ENCODE measurements around the gene GPR137. TPM values are rescaled to one million over a fixed set of nuclear protein-coding genes. Genes with fewer than 3 reads are reported as not detected.

GPR137 gene
- total and polyA plus RNA-seq, 9 of the 15 experiments (the other 6 are each of a cell fraction or from before 2014, with no cell fraction given) = 0.32 to 26.7 (median 10.7) TPM

- TF ChIP-seq CUX1 (CRISPR knock-in tag; IDR thresholded peaks at IDR 0.05) = no peak
- 0 out of 2 replicates have a peak, but pooled peaks have one; percentile 40 for TF ChIP-seq SIN3B (IDR thresholded peaks at IDR 0.05; ENCODE audit: low read depth)
- TF ChIP-seq GTF2E2 (tag; IDR thresholded peaks at IDR 0.05) = 0 out of 2 replicates have a peak, but pooled peaks have one; percentile 43
- TF ChIP-seq BRD9 (IDR thresholded peaks at IDR 0.05; ENCODE audit: low read depth, partially characterized antibody) = peak; percentile 90
- TF ChIP-seq FOXA1 (IDR thresholded peaks at IDR 0.05; ENCODE audit: borderline replicate concordance) = no peak
- TF ChIP-seq ARID4B (CRISPR knock-in tag; IDR thresholded peaks at IDR 0.05) = 0 out of 2 replicates have a peak, but pooled peaks have one; percentile 41
- TF ChIP-seq SPI1 (IDR thresholded peaks at IDR 0.05; ENCODE audit: borderline replicate concordance, low read depth, low read length) = 0 out of 2 replicates have a peak, but pooled peaks have one; percentile 32
- peak; percentile 81 for TF ChIP-seq ZNF592 (IDR thresholded peaks at IDR 0.05)
- TF ChIP-seq CBX1 (IDR thresholded peaks at IDR 0.05; ENCODE audit: low read depth) = peak; percentile 90
- peak; percentile 88 for TF ChIP-seq POLR2G (IDR thresholded peaks at IDR 0.05; ENCODE audit: low read depth, low read length)
- no peak for TF ChIP-seq RAD51 (IDR thresholded peaks at IDR 0.05; ENCODE audit: borderline replicate concordance, low read depth)
- TF ChIP-seq NR4A1 (CRISPR knock-in tag; IDR thresholded peaks at IDR 0.05) = no peak
- 0 out of 2 replicates have a peak, but pooled peaks have one; percentile 23 for TF ChIP-seq NR4A1 (tag; IDR thresholded peaks at IDR 0.05)
Observed at GRCh38 chr11:64317961-64318765, 32.5 kb downstream of the GPR137 start, which contains the start of gene PRDX5 (continued).
